NB4 (cell line): Measurements from ENCODE around the gene MTM1.

Source experiments
- DNase-seq: peaks from one replicate; pipeline ENCODE4 v3.0.0; 2010; ENCODE audit warnings: low read depth
- H3K4me3 ChIP-seq: one replicate; pipeline ENCODE4 v1.5.1; 2011; ENCODE audit warnings: mild to moderate bottlenecking, low read depth, low read length, moderate library complexity
- CTCF ChIP-seq: IDR thresholded peaks from one replicate; pipeline ENCODE4 v1.5.1; 2012; ENCODE audit warnings: low read depth, low read length
- MAX ChIP-seq: IDR thresholded peaks from 2 replicates; pipeline ENCODE4 v1.6.1; 2011; ENCODE audit warnings: low read depth, low read length
- MYC ChIP-seq: IDR thresholded peaks from 2 replicates; pipeline ENCODE4 v1.6.1; 2011; ENCODE audit warnings: low read depth, low read length
- POLR2A ChIP-seq: IDR thresholded peaks from 2 replicates; pipeline ENCODE4 v1.6.1; 2011; ENCODE audit warnings: mild to moderate bottlenecking; ENCODE audit not compliant: insufficient read length; ENCODE audit errors: extremely low read depth

Gene MTM1

GRCh38 chrX:150643958-150644357, 75.5 kb downstream of the MTM1 start:
- H3K4me3 ChIP-seq, result no peak overlapping the region
- TF ChIP-seq POLR2A, result no peak
- no peak for TF ChIP-seq MAX
- TF ChIP-seq CTCF, result no peak
- TF ChIP-seq MYC, result no peak
- DNase-seq, result no peak

GRCh38 chrX:150644422-150644821, 76.0 kb downstream of the MTM1 start:
- TF ChIP-seq POLR2A, result no peak
- no peak for TF ChIP-seq MAX
- DNase-seq, result no peak

GRCh38 chrX:150647331-150647730, 78.9 kb downstream of the MTM1 start:
- no peak for DNase-seq
- no peak overlapping the region for H3K4me3 ChIP-seq
- TF ChIP-seq MYC (no peak), MAX (no peak), CTCF (no peak), POLR2A (no peak)

More at GRCh38 chrX:150644422-150644821, 76.0 kb downstream of the MTM1 start:
- no peak overlapping the region for H3K4me3 ChIP-seq

- no peak for DNase-seq
- no peak for TF ChIP-seq MAX
- no peak for TF ChIP-seq POLR2A
- no peak for TF ChIP-seq MYC
- TF ChIP-seq CTCF, result no peak
- no peak overlapping the region for H3K4me3 ChIP-seq
These were observed 80.0 kb downstream of the MTM1 start for GRCh38 chrX:150648296-150648940.

GRCh38 chrX:150649096-150649870, 80.9 kb downstream of the MTM1 start:
- no peak for DNase-seq
- no peak overlapping the region for H3K4me3 ChIP-seq
- TF ChIP-seq POLR2A (no peak), MAX (no peak), MYC (no peak), CTCF (no peak)

GRCh38 chrX:150651906-150652305, 83.5 kb downstream of the MTM1 start:
- DNase-seq, result no peak
- TF ChIP-seq MYC (no peak), CTCF (no peak), MAX (no peak), POLR2A (no peak)
- no peak overlapping the region for H3K4me3 ChIP-seq
